Measurements from ENCODE around the gene FOXK1. TPM values are rescaled to one million over a fixed set of nuclear protein-coding genes. Genes with fewer than 3 reads are reported as not detected.

The FOXK1 gene
- total and polyA plus RNA-seq, 2 of the 13 experiments (the other 11 are each of a cell fraction or from before 2014, with no cell fraction given) = 4.6 to 8.8 TPM

DNA sequence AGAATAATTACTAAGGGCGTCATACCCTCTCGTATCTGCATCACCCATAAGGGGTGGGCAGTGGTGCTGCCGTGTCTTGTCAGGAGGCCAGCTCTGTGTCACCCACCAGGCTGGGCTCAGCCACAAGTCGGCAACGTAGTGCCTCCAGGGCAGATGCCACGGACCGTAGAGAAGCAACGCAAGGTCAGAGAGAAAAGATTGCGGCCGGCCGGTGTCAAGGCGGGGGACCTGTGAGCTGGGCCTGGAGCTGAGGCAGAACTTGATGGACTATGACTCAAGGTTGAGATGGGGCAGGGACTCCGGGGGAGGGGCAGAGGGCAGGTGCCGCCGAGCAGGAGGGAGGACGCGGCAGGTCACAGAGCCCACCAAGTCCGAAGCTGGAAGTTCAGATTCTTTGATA lies 29.5 kb downstream of the FOXK1 start:
- TF ChIP-seq ZNF737 (CRISPR knock-in tag; IDR thresholded peaks at IDR 0.05; ENCODE audit: borderline replicate concordance) (no peak), TSC22D2 (CRISPR knock-in tag; IDR thresholded peaks at IDR 0.05; ENCODE audit: borderline replicate concordance) (no peak), HNF4A (CRISPR knock-in tag; IDR thresholded peaks at IDR 0.05) (no peak), ZNF224 (CRISPR knock-in tag; IDR thresholded peaks at IDR 0.05) (no peak), ZBTB38 (CRISPR knock-in tag; IDR thresholded peaks at IDR 0.05) (peak; percentile 74; the same call in 1 of the 2 replicates)
- TF ChIP-seq, protein P1, sequence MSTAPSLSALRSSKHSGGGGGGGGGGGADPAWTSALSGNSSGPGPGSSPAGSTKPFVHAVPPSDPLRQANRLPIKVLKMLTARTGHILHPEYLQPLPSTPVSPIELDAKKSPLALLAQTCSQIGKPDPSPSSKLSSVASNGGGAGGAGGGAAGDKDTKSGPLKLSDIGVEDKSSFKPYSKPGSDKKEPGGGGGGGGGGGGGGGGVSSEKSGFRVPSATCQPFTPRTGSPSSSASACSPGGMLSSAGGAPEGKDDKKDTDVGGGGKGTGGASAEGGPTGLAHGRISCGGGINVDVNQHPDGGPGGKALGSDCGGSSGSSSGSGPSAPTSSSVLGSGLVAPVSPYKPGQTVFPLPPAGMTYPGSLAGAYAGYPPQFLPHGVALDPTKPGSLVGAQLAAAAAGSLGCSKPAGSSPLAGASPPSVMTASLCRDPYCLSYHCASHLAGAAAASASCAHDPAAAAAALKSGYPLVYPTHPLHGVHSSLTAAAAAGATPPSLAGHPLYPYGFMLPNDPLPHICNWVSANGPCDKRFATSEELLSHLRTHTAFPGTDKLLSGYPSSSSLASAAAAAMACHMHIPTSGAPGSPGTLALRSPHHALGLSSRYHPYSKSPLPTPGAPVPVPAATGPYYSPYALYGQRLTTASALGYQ (CRISPR knock-in tag; IDR thresholded peaks at IDR 0.05) = no peak
- TF ChIP-seq, protein P2, sequence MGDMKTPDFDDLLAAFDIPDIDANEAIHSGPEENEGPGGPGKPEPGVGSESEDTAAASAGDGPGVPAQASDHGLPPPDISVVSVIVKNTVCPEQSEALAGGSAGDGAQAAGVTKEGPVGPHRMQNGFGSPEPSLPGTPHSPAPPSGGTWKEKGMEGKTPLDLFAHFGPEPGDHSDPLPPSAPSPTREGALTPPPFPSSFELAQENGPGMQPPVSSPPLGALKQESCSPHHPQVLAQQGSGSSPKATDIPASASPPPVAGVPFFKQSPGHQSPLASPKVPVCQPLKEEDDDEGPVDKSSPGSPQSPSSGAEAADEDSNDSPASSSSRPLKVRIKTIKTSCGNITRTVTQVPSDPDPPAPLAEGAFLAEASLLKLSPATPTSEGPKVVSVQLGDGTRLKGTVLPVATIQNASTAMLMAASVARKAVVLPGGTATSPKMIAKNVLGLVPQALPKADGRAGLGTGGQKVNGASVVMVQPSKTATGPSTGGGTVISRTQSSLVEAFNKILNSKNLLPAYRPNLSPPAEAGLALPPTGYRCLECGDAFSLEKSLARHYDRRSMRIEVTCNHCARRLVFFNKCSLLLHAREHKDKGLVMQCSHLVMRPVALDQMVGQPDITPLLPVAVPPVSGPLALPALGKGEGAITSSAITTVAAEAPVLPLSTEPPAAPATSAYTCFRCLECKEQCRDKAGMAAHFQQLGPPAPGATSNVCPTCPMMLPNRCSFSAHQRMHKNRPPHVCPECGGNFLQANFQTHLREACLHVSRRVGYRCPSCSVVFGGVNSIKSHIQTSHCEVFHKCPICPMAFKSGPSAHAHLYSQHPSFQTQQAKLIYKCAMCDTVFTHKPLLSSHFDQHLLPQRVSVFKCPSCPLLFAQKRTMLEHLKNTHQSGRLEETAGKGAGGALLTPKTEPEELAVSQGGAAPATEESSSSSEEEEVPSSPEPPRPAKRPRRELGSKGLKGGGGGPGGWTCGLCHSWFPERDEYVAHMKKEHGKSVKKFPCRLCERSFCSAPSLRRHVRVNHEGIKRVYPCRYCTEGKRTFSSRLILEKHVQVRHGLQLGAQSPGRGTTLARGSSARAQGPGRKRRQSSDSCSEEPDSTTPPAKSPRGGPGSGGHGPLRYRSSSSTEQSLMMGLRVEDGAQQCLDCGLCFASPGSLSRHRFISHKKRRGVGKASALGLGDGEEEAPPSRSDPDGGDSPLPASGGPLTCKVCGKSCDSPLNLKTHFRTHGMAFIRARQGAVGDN (CRISPR knock-in tag; IDR thresholded peaks at IDR 0.05) = peak; percentile 18; the same call in 1 of the 2 replicates
- TF ChIP-seq, protein P3, sequence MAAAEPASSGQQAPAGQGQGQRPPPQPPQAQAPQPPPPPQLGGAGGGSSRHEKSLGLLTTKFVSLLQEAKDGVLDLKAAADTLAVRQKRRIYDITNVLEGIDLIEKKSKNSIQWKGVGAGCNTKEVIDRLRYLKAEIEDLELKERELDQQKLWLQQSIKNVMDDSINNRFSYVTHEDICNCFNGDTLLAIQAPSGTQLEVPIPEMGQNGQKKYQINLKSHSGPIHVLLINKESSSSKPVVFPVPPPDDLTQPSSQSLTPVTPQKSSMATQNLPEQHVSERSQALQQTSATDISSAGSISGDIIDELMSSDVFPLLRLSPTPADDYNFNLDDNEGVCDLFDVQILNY (CRISPR knock-in tag; conservative IDR thresholded peaks at IDR 0.05) = no peak
- Histone ChIP-seq H3K27me3 (ENCODE audit: control insufficient read depth in 1 of 2, insufficient read depth in 2 of 2, low read length in 2 of 2) (no peaks in the 10 kb centered on the region), H3K79me2 (ENCODE audit: insufficient read depth, low read length) (peaks cover 80% of the 10 kb centered on the region), H3K9me3 (ENCODE audit: low read length) (no peaks in the 10 kb centered on the region), H3K4me1 (ENCODE audit: insufficient read depth, low read length) (peaks cover 66% of the 10 kb centered on the region), H2AFZ (ENCODE audit: low read length) (no peak overlapping the region), H3K9ac (ENCODE audit: insufficient read depth, low read depth, low read length) (no peak overlapping the region), H3K27ac (ENCODE audit: extremely low read length, insufficient read depth, low read length) (no peak overlapping the region), H4K20me1 (ENCODE audit: insufficient read depth, low read length) (peaks cover 72% of the 10 kb centered on the region), H3K4me2 (ENCODE audit: low read depth, low read length) (no peak overlapping the region), H3K36me3 (replicated peaks in 1 of 2; ENCODE audit: control insufficient read depth in 1 of 2, insufficient read depth in 2 of 2, low read length in 2 of 2) (peaks cover 1 to 16% of the 10 kb centered on the region in 2 experiments; a peak in 2 of 5 replicates), H3K4me3 (replicated peaks in 1 of 3; ENCODE audit: insufficient read depth in 1 of 3, low read depth in 2 of 3, low read length in 3 of 3) (no peak overlapping the region)
- DNase-seq (ENCODE audit: low spot score) (no peak), ATAC-seq (no peak), FAIRE-seq (no peak)
- POLR2A ChIA-PET = no interaction called here
- in situ Hi-C loops (cut with HindIII; ENCODE audit: extremely low pct_ligation_motif_present, low pct_unique_long_range_greater_than_20kb) (no loop called here), intact Hi-C loops (cut with micrococcal nuclease; ENCODE audit: unreplicated experiment) (loop anchor here (2.0 kb wide), 1 partner anchor 27 kb away; no protein-coding TSS in a partner anchor)
- CTCF ChIA-PET (ENCODE audit: low intra/inter-chr PET ratio, low total read pairs) = no interaction called here
- no TSS peak for BruUV-seq (replicated peaks)
- 69% methylated on average over 18 of the region's 18 CpGs for WGBS (ENCODE audit: low lambda C conversion rate)

Measured in HepG2 (cell line).